Stimulated activated naive CD4-positive, alpha-beta T cell (primary cell): ENCODE measurements around the gene ARID3C.

ENCODE experiments used
- DNase-seq, 6 experiments: peaks; one replicate each; lab custom pipeline; 2025; lab: John Stamatoyannopoulos, UW

ARID3C gene

GRCh38 chr9:34628656-34629490, at the start of gene ARID3C:
TSS of gene ARID3C (minus strand) at chr9:34629066. CDS start at chr9:34628014, 1,052 bp downstream.
- DNase-seq, result peak in 4 of 6 experiments; percentile 21 to 37 (median 28)

- DNase-seq, result no peak
Observed at GRCh38 chr9:34675869-34676268, 47.0 kb upstream of the ARID3C start.

- DNase-seq, result peak in 5 of 6 experiments; percentile 12 to 48 (median 32)
Observed at GRCh38 chr9:34675048-34675714, 46.3 kb upstream of the ARID3C start.

GRCh38 chr9:34674440-34674839, 45.6 kb upstream of the ARID3C start:
- no peak for DNase-seq

GRCh38 chr9:34671307-34671706, 42.4 kb upstream of the ARID3C start:
- DNase-seq, result no peak

GRCh38 chr9:34669809-34670562, 41.1 kb upstream of the ARID3C start:
- DNase-seq, result no peak

- DNase-seq, result peak; percentile 80 to 91 (median 88)
Observed at GRCh38 chr9:34665381-34666250, 36.8 kb upstream of the ARID3C start.

- no peak for DNase-seq
Observed at GRCh38 chr9:34665067-34665380, 36.2 kb upstream of the ARID3C start.

- peak; percentile 32 to 69 (median 60) for DNase-seq
Observed at GRCh38 chr9:34664281-34665066, 35.6 kb upstream of the ARID3C start.

GRCh38 chr9:34663303-34663605, 34.4 kb upstream of the ARID3C start:
- DNase-seq, result peak in 5 of 6 experiments; percentile 13 to 41 (median 19)

GRCh38 chr9:34662526-34663302, 33.8 kb upstream of the ARID3C start, which contains the start of gene CCL27:
TSS of gene CCL27 (minus strand) at chr9:34662657. CDS start at chr9:34662633, 24 bp downstream.
- peak in 1 of 6 experiments; percentile 7 for DNase-seq

- DNase-seq, result no peak
Observed at GRCh38 chr9:34659592-34660253, 30.9 kb upstream of the ARID3C start.

- no peak for DNase-seq
Observed at GRCh38 chr9:34658461-34658860, 29.6 kb upstream of the ARID3C start.

- DNase-seq, result no peak
Observed at GRCh38 chr9:34656992-34657391, 28.1 kb upstream of the ARID3C start.

- no peak for DNase-seq
Observed at GRCh38 chr9:34655394-34655793, 26.5 kb upstream of the ARID3C start.

- DNase-seq, result no peak
Observed at GRCh38 chr9:34654323-34655051, 25.6 kb upstream of the ARID3C start.

GRCh38 chr9:34653151-34654072, 24.5 kb upstream of the ARID3C start:
- DNase-seq, result no peak

GRCh38 chr9:34652602-34653000, 23.7 kb upstream of the ARID3C start:
- no peak for DNase-seq
